K562 (cell line): Measurements from ENCODE around the gene DMD. TPM values are rescaled to one million over a fixed set of nuclear protein-coding genes. Genes with fewer than 3 reads are reported as not detected.

Source experiments
- ATAC-seq: fragments of 200-7000 bp; cut with Tn5 transposase; 3 replicates; pipeline ENCODE4 v1.9.1; 2020; ENCODE audit warnings: moderate library complexity
- BruUV-seq: library from RNA; stranded (reverse); fragments of 400-500 nt; replicated peaks from 2 replicates; lab custom pipeline; 2021; lab: Mats Ljungman, UMichigan
- CTCF ChIA-PET: fragments of 300-600 bp; formaldehyde crosslinking; extraction: SDS; loops from one replicate; lab custom pipeline; 2021; ENCODE audit warnings: low intra/inter-chr PET ratio; lab: Yijun Ruan, JAX
- POLR2A ChIA-PET: fragments of 300-600, 350-650 bp; sonication (Branson Sonifier 250); formaldehyde crosslinking; extraction: SDS; loops from one replicate; lab custom pipeline; 2021; ENCODE audit warnings: antibody characterized with exemption, inconsistent platforms; lab: Yijun Ruan, JAX
- DNase-seq, 4 experiments: peaks; one replicate each; pipeline versions ENCODE4 v3.0.0 to v3.0.0-alpha.2; 2011 to 2018; ENCODE audit warnings: low spot score in 3 of 4, mixed read lengths in 3 of 4; ENCODE audit errors: extremely low read depth in 1 of 4
- FAIRE-seq: peaks from 2 replicates; lab custom pipeline; 2011; peaks lifted over from hg19 to GRCh38; lab: Jason Lieb, UNC
- H2AFZ ChIP-seq: 2 replicates; pipeline ENCODE4 v1.6.0; 2011; ENCODE audit warnings: low read depth, low read length, control low read depth, inconsistent platforms
- H3K27ac ChIP-seq: fragments of 200-600 bp; 3 replicates; pipeline ENCODE4 v1.8.0; 2011; ENCODE audit warnings: low read depth, mild to moderate bottlenecking, control low read depth, inconsistent platforms, low read length, moderate library complexity, mixed read lengths; ENCODE audit errors: extremely low read depth
- H3K27me3 ChIP-seq, 2 experiments: fragments of 300-600 bp in 1 of 2; 2 replicates in 1 of 2; 3 replicates in 1 of 2; pipeline versions ENCODE4 v1.6.0 to v1.8.0; 2011; ENCODE audit warnings: inconsistent platforms in 2 of 2, low read length in 2 of 2, mild to moderate bottlenecking in 1 of 2, mixed read lengths in 1 of 2, moderate library complexity in 1 of 2; ENCODE audit not compliant: control insufficient read depth in 2 of 2, insufficient read depth in 2 of 2
- H3K36me3 ChIP-seq: fragments of 300-600 bp; 3 replicates; pipeline ENCODE4 v1.8.0; 2011; ENCODE audit warnings: mild to moderate bottlenecking, low read length, inconsistent platforms; ENCODE audit not compliant: control insufficient read depth, insufficient read depth
- H3K4me1 ChIP-seq, 2 experiments: fragments of 200-600 bp in 1 of 2; replicated peaks in 1 of 2; 2 replicates in 1 of 2; 3 replicates in 1 of 2; pipeline versions ENCODE4 v1.5.1 to v1.8.0; 2011; ENCODE audit warnings: inconsistent platforms in 2 of 2, low read length in 2 of 2, mild to moderate bottlenecking in 1 of 2, mixed read lengths in 1 of 2, moderate library complexity in 1 of 2; ENCODE audit not compliant: control insufficient read depth in 2 of 2, insufficient read depth in 2 of 2
- H3K4me2 ChIP-seq: 2 replicates; pipeline ENCODE4 v1.6.1; 2011; ENCODE audit warnings: low read length, control low read depth, inconsistent platforms, mixed read lengths; ENCODE audit not compliant: insufficient read depth
- H3K4me3 ChIP-seq: fragments of 200-600 bp; sonication (generic), shearing (Covaris generic); 2 replicates; pipeline ENCODE4 v1.5.1; 2016; ENCODE audit warnings: control low read depth, inconsistent platforms
- H3K79me2 ChIP-seq: fragments of 200-600 bp; 3 replicates; pipeline ENCODE4 v1.8.0; 2011; ENCODE audit warnings: low read length, inconsistent platforms; ENCODE audit not compliant: control insufficient read depth, insufficient read depth
- H3K9ac ChIP-seq, 2 experiments: 2 replicates each; pipeline versions ENCODE4 v1.6.0 to v1.6.1; 2011; ENCODE audit warnings: low read depth in 2 of 2, low read length in 2 of 2, control low read depth in 1 of 2, inconsistent platforms in 1 of 2, mild to moderate bottlenecking in 1 of 2, mixed read lengths in 1 of 2; ENCODE audit not compliant: insufficient read depth in 1 of 2
- H3K9me1 ChIP-seq: one replicate; pipeline ENCODE4 v1.6.0; 2011; ENCODE audit warnings: inconsistent platforms, mild to moderate bottlenecking, low read length, moderate library complexity; ENCODE audit not compliant: control insufficient read depth, insufficient read depth
- H3K9me3 ChIP-seq: replicated peaks from 2 replicates; pipeline ENCODE4 v1.5.1; 2011; ENCODE audit warnings: low read depth, low read length, inconsistent platforms; ENCODE audit not compliant: control insufficient read depth, insufficient read depth
- H4K20me1 ChIP-seq: replicated peaks from 2 replicates; pipeline ENCODE4 v1.6.1; 2011; ENCODE audit warnings: low read length, inconsistent platforms, mixed read lengths; ENCODE audit not compliant: control insufficient read depth, insufficient read depth
- CEBPB ChIP-seq: fragments of 450-650 bp; IDR thresholded peaks from 2 replicates; pipeline ENCODE4 v1.6.1; 2016; ENCODE audit warnings: missing genetic modification characterization, missing compliant biosample characterization
- CTBP1 ChIP-seq: fragments of 450-650 bp; IDR thresholded peaks from 2 replicates; pipeline ENCODE4 v1.6.1; 2016; ENCODE audit warnings: borderline replicate concordance
- EP400 ChIP-seq: fragments of 450-650 bp; IDR thresholded peaks from 2 replicates; pipeline ENCODE4 v1.6.1; 2017; ENCODE audit warnings: antibody characterized with exemption, mild to moderate bottlenecking, moderate library complexity
- KAT7 ChIP-seq: sonication (generic); formaldehyde crosslinking; IDR thresholded peaks from 2 replicates; pipeline ENCODE4 v1.8.0; 2022; ENCODE audit warnings: missing genetic modification reagents, mild to moderate bottlenecking, borderline replicate concordance
- TAF1 ChIP-seq: IDR thresholded peaks from 2 replicates; pipeline ENCODE4 v1.6.1; 2011; ENCODE audit warnings: mild to moderate bottlenecking, low read length, moderate library complexity; ENCODE audit not compliant: insufficient read depth, control insufficient read depth, severe bottlenecking; ENCODE audit errors: extremely low read depth
- USF1 ChIP-seq: sonication (generic); formaldehyde crosslinking; IDR thresholded peaks from 2 replicates; pipeline ENCODE4 v1.9.0; 2022; ENCODE audit warnings: mild to moderate bottlenecking, missing genetic modification reagents
- ZNF174 ChIP-seq: fragments of 250-450 bp; sonication (Bioruptor Pico); IDR thresholded peaks from 2 replicates; pipeline ENCODE4 v1.4.0; 2020; ENCODE audit warnings: mild to moderate bottlenecking
- WGBS: fragments of 100-300 bp; shearing (Covaris generic); methylation state at CpG from one replicate; pipeline ENCODE4 v1.1.6; 2016; ENCODE audit warnings: low coverage, mixed read lengths; ENCODE audit not compliant: insufficient coverage; ENCODE audit errors: missing lambda C conversion rate; 5-methylcytosine and 5-hydroxymethylcytosine counted together
- in situ Hi-C: fragments of 300-500 bp; cut with MboI; formaldehyde crosslinking; loops from 4 replicates; pipeline ENCODE4 v1.15.0; 2018; ENCODE audit warnings: inconsistent platforms, mixed read lengths
- intact Hi-C: fragments of 100-400 bp; cut with micrococcal nuclease; formaldehyde crosslinking; loops from 2 replicates; pipeline ENCODE4 v1.14.2; 2022
- polyA plus RNA-seq, 8 experiments: library from polyadenylated mRNA; depleted of rRNA in 4 of 8; stranded (reverse) in 5 of 8; unstranded in 3 of 8; fragments of >200 nt; fragmentation: Nextera tagmentation in 2 of 8; fragmentation: Illumina TruSeq in 1 of 8; extraction: Ambion mirVana in 2 of 8; extraction: Trizol in 1 of 8; gene quantifications; 2 replicates each; pipeline versions ENCODE4 v1.2.1 to v1.2.3, GENCODE V29; 2011 to 2014; ENCODE audit warnings: inconsistent platforms in 1 of 8, missing spikeins in 1 of 8
- total RNA-seq, 7 experiments: library from RNA; depleted of rRNA in 6 of 7; stranded (reverse); fragments of >200 nt in 6 of 7; fragmentation: Illumina TruSeq in 2 of 7; extraction: Trizol in 2 of 7; gene quantifications; 2 replicates each; pipeline versions ENCODE4 v1.2.1 to v1.2.3, GENCODE V29; 2011 to 2021; ENCODE audit warnings: low replicate concordance in 1 of 7

DMD gene
- total and polyA plus RNA-seq, 9 of the 15 experiments (the other 6 are each of a cell fraction or from before 2014, with no cell fraction given) = 3.8 to 20.4 (median 11.4) TPM

- Histone ChIP-seq H3K9me3 (no peaks in the 10 kb centered on the region), H3K79me2 (no peaks in the 10 kb centered on the region), H3K4me2 (no peak overlapping the region), H3K27me3 (no peaks in the 10 kb centered on the region), H4K20me1 (no peaks in the 10 kb centered on the region), H3K36me3 (no peaks in the 10 kb centered on the region), H2AFZ (no peak overlapping the region), H3K4me3 (no peak overlapping the region), H3K27ac (no peak overlapping the region), H3K4me1 (no peaks in the 10 kb centered on the region), H3K9ac (no peak overlapping the region), H3K9me1 (no peaks in the 10 kb centered on the region)
- TF ChIP-seq ZNF174 (CRISPR knock-in tag) = no peak
- no peak for TF ChIP-seq CTBP1
- TF ChIP-seq TAF1 = no peak
- TF ChIP-seq USF1 = no peak
- TF ChIP-seq CEBPB (tag) = no peak
- no peak for TF ChIP-seq KAT7 (CRISPR knock-in tag)
- no peak for TF ChIP-seq EP400
- intact Hi-C loops = no loop called here
- in situ Hi-C loops = no loop called here
- no peak for FAIRE-seq
- CTCF ChIA-PET = no interaction called here
- POLR2A ChIA-PET = no interaction called here
- DNase-seq = no peak
- WGBS = 0% methylated on average over 5 of the region's 5 CpGs
- ATAC-seq = no peak
- BruUV-seq = no TSS peak
Measured at GRCh38 chrX:32933548-32933947, 277.8 kb downstream of the DMD start.
